A549 (cell line): ENCODE measurements around the gene HOXB5. TPM values are rescaled to one million over a fixed set of nuclear protein-coding genes. Genes with fewer than 3 reads are reported as not detected.

Source experiments
- ATAC-seq, 2 experiments: fragments of 200-7000 bp in 1 of 2; fragments of >200 bp in 1 of 2; cut with Nextera tagmentation in 1 of 2; cut with Tn5 transposase in 1 of 2; 3 replicates each; pipeline versions ENCODE4 v1.8.0 to v1.9.1; 2018 to 2020; ENCODE audit warnings: mild to moderate bottlenecking in 1 of 2, moderate library complexity in 1 of 2
- CTCF ChIA-PET: fragments of 300-600 bp; sonication (Branson Sonifier 250); formaldehyde crosslinking; extraction: SDS; loops from one replicate; lab custom pipeline; 2021; ENCODE audit warnings: antibody characterized with exemption, inconsistent platforms; lab: Yijun Ruan, JAX
- POLR2A ChIA-PET: fragments of 350-600 bp; formaldehyde crosslinking; extraction: SDS; loops from one replicate; lab custom pipeline; 2021; ENCODE audit warnings: antibody characterized with exemption, inconsistent platforms; lab: Yijun Ruan, JAX
- DNase-seq, 2 experiments: peaks; one replicate each; pipeline versions ENCODE4 v3.0.0 to v3.0.0-alpha.2; 2011 to 2016; ENCODE audit warnings: low read depth in 1 of 2, low spot score in 1 of 2
- FAIRE-seq: peaks from 2 replicates; lab custom pipeline; 2011; peaks lifted over from hg19 to GRCh38; lab: Jason Lieb, UNC
- H3K27ac ChIP-seq, 2 experiments: fragments of >200 bp; sonication (Bioruptor Twin); formaldehyde crosslinking; 3 replicates each; pipeline ENCODE4 v1.5.1; 2016 to 2017
- H3K4me1 ChIP-seq: fragments of >200 bp; sonication (Bioruptor Twin); formaldehyde crosslinking; 3 replicates; pipeline ENCODE4 v1.6.1; 2016
- H3K4me2 ChIP-seq: fragments of >200 bp; sonication (Bioruptor Twin); formaldehyde crosslinking; 3 replicates; pipeline ENCODE4 v1.6.1; 2016
- H3K4me3 ChIP-seq: fragments of >200 bp; sonication (Bioruptor Twin); formaldehyde crosslinking; 3 replicates; pipeline ENCODE4 v1.5.1; 2016
- H3K9me3 ChIP-seq: fragments of >200 bp; sonication (Bioruptor Twin); formaldehyde crosslinking; 3 replicates; pipeline ENCODE4 v1.6.1; 2016
- BCL3 ChIP-seq: fragments of >200 bp; sonication (Bioruptor Twin); formaldehyde crosslinking; IDR thresholded peaks from 3 replicates; pipeline ENCODE4 v1.6.1; 2016
- BHLHE40 ChIP-seq: IDR thresholded peaks from 2 replicates; pipeline ENCODE4 v1.6.1; 2012; ENCODE audit warnings: low read depth, low read length, inconsistent platforms
- CBX8 ChIP-seq: fragments of 200-600 bp; sonication (generic); IDR thresholded peaks from 2 replicates; pipeline ENCODE4 v1.6.1; 2016
- CHD2 ChIP-seq: fragments of 150-350 bp; IDR thresholded peaks from 2 replicates; pipeline ENCODE4 v1.6.1; 2014; ENCODE audit warnings: low read length; ENCODE audit not compliant: partially characterized antibody
- EHF ChIP-seq: fragments of 250-450 bp; sonication (Bioruptor Pico); IDR thresholded peaks from 2 replicates; pipeline ENCODE4 v1.5.0; 2020; ENCODE audit warnings: mild to moderate bottlenecking
- ELK1 ChIP-seq: fragments of 150-350 bp; IDR thresholded peaks from 2 replicates; pipeline ENCODE4 v1.6.1; 2014; ENCODE audit warnings: low read depth, mild to moderate bottlenecking, low read length
- EP300 ChIP-seq, 2 experiments: fragments of >200 bp; sonication (Bioruptor Twin); formaldehyde crosslinking; IDR thresholded peaks; 2 replicates in 1 of 2; 3 replicates in 1 of 2; pipeline ENCODE4 v1.6.1; 2016 to 2017
- ESRRA ChIP-seq: fragments of 150-350 bp; IDR thresholded peaks from 2 replicates; pipeline ENCODE4 v1.6.1; 2014; ENCODE audit warnings: mild to moderate bottlenecking, low read length, borderline replicate concordance
- HES2 ChIP-seq: fragments of >200 bp; sonication (Bioruptor Twin); formaldehyde crosslinking; IDR thresholded peaks from 2 replicates; pipeline ENCODE4 v1.6.1; 2016
- HEYL ChIP-seq: fragments of 250-450 bp; sonication (Bioruptor Pico); IDR thresholded peaks from 2 replicates; pipeline ENCODE4 v1.8.0; 2021; ENCODE audit warnings: mild to moderate bottlenecking, moderate library complexity
- HMGXB4 ChIP-seq: fragments of 250-450 bp; sonication (Bioruptor Pico); IDR thresholded peaks from 2 replicates; pipeline ENCODE4 v1.5.0; 2021; ENCODE audit warnings: mild to moderate bottlenecking, moderate library complexity, borderline replicate concordance
- HOXA7 ChIP-seq: fragments of 250-450 bp; sonication (Bioruptor Pico); IDR thresholded peaks from 2 replicates; pipeline ENCODE4 v1.5.0; 2020; ENCODE audit warnings: mild to moderate bottlenecking, moderate library complexity
- HOXB13 ChIP-seq: fragments of 250-450 bp; sonication (Bioruptor Pico); IDR thresholded peaks from 2 replicates; pipeline ENCODE4 v1.5.0; 2020; ENCODE audit warnings: low read depth, mild to moderate bottlenecking, moderate library complexity
- HOXB5 ChIP-seq: fragments of 250-450 bp; sonication (Bioruptor Pico); IDR thresholded peaks from 2 replicates; pipeline ENCODE4 v1.5.0; 2020; ENCODE audit warnings: mild to moderate bottlenecking, moderate library complexity
- JUNB ChIP-seq: fragments of >200 bp; sonication (Bioruptor Twin); formaldehyde crosslinking; IDR thresholded peaks from 2 replicates; pipeline ENCODE4 v1.6.1; 2016
- KDM1A ChIP-seq: fragments of 200-600 bp; sonication (generic); IDR thresholded peaks from 2 replicates; pipeline ENCODE4 v1.6.1; 2016; ENCODE audit warnings: low read depth, mild to moderate bottlenecking
- KDM5A ChIP-seq: fragments of 200-600 bp; sonication (generic); IDR thresholded peaks from 2 replicates; pipeline ENCODE4 v1.6.1; 2016; ENCODE audit warnings: antibody characterized with exemption, mild to moderate bottlenecking
- NPAS2 ChIP-seq: fragments of 250-450 bp; sonication (Bioruptor Pico); IDR thresholded peaks from 2 replicates; pipeline ENCODE4 v1.8.0; 2022; ENCODE audit warnings: mild to moderate bottlenecking, moderate library complexity, borderline replicate concordance
- NR3C1 ChIP-seq: fragments of >200 bp; sonication (Bioruptor Twin); formaldehyde crosslinking; IDR thresholded peaks from 3 replicates; pipeline ENCODE4 v1.6.1; 2017
- RAD21 ChIP-seq, 2 experiments: fragments of >200 bp in 1 of 2; sonication (Bioruptor Twin) in 1 of 2; formaldehyde crosslinking in 1 of 2; IDR thresholded peaks in 1 of 2; conservative IDR thresholded peaks in 1 of 2; 2 replicates in 1 of 2; 3 replicates in 1 of 2; pipeline ENCODE4 v1.6.1; 2012 to 2018; ENCODE audit warnings: inconsistent platforms in 1 of 2
- RFX5 ChIP-seq: fragments of 450-650 bp; IDR thresholded peaks from 2 replicates; pipeline ENCODE4 v1.7.1; 2014; ENCODE audit warnings: antibody characterized with exemption, mild to moderate bottlenecking, moderate library complexity
- RNF2 ChIP-seq: fragments of 200-600 bp; sonication (generic); IDR thresholded peaks from 2 replicates; pipeline ENCODE4 v1.6.1; 2016; ENCODE audit warnings: low read depth, mild to moderate bottlenecking, antibody characterized with exemption, moderate library complexity, borderline replicate concordance
- SMC3 ChIP-seq: fragments of >200 bp; sonication (Bioruptor Twin); formaldehyde crosslinking; IDR thresholded peaks from 3 replicates; pipeline ENCODE4 v1.6.1; 2018; ENCODE audit warnings: inconsistent platforms
- TP53 ChIP-seq: fragments of 250-450 bp; sonication (Bioruptor Pico); IDR thresholded peaks from 2 replicates; pipeline ENCODE4 v1.5.0; 2021; ENCODE audit warnings: mild to moderate bottlenecking, moderate library complexity
- USF2 ChIP-seq: fragments of 450-650 bp; IDR thresholded peaks from 2 replicates; pipeline ENCODE4 v1.6.1; 2014; ENCODE audit warnings: antibody characterized with exemption
- ZC3H11A ChIP-seq: fragments of 450-650 bp; IDR thresholded peaks from 2 replicates; pipeline ENCODE4 v1.6.1; 2014; ENCODE audit warnings: antibody characterized with exemption, mild to moderate bottlenecking
- ZFP36 ChIP-seq: fragments of 450-650 bp; IDR thresholded peaks from 2 replicates; pipeline ENCODE4 v1.6.1; 2014; ENCODE audit warnings: borderline replicate concordance; ENCODE audit not compliant: partially characterized antibody
- WGBS: methylation state at CpG from one replicate; pipeline ENCODE4 v1.1.6; 2017; ENCODE audit errors: missing lambda C conversion rate; 5-methylcytosine and 5-hydroxymethylcytosine counted together
- polyA plus RNA-seq, 4 experiments: library from polyadenylated mRNA; depleted of rRNA in 3 of 4; stranded (reverse); fragments of >200 nt; fragmentation: RNase III in 1 of 4; extraction: RNeasy Plus Mini Kit Qiagen cat#74134 plus additional on column Dnase treatment in 1 of 4; gene quantifications; 2 replicates in 3 of 4; 3 replicates in 1 of 4; pipeline ENCODE4 v1.2.3, GENCODE V29; 2011 to 2017

Gene HOXB5
- polyA plus RNA-seq, 2 of the 4 experiments (the other 2 are of a cell fraction), result 2.5 to 3.0 TPM

GRCh38 chr17:48549281-48549630 is 44.3 kb downstream of the HOXB5 start (continued):
- TF ChIP-seq ZFP36, result no peak
- no peak for TF ChIP-seq BHLHE40
- no peak for TF ChIP-seq USF2

- Histone ChIP-seq H3K27ac (no peak overlapping the region), H3K4me3 (no peak overlapping the region), H3K4me2 (no peak overlapping the region), H3K4me1 (peaks cover 22% of the 10 kb centered on the region), H3K9me3 (no peaks in the 10 kb centered on the region)
- ATAC-seq, result no peak
- no peak for TF ChIP-seq CHD2
- no peak for TF ChIP-seq ESRRA
- no peak for TF ChIP-seq SMC3
- TF ChIP-seq NPAS2 (CRISPR knock-in tag), result no peak
- no peak for TF ChIP-seq JUNB
- TF ChIP-seq HOXB5, result no peak
- TF ChIP-seq ZC3H11A, result no peak
- TF ChIP-seq CBX8, result no peak
- no peak for TF ChIP-seq KDM5A
- no peak for TF ChIP-seq TP53 (CRISPR knock-in tag)
- DNase-seq, result no peak
- WGBS, result 88% methylated on average over 6 of the region's 6 CpGs
- CTCF ChIA-PET, result interaction anchor here (0.6 to 2.5 kb wide), 3 partner anchors 56 to 469 kb away, joined by 3 to 13 read pairs (median 4); no protein-coding TSS in a partner anchor
- POLR2A ChIA-PET, result no interaction called here
- no peak for FAIRE-seq
These were observed 44.9 kb downstream of the HOXB5 start for GRCh38 chr17:48548523-48549280.

- peaks cover 14% of the 10 kb centered on the region for H3K4me1 ChIP-seq
- FAIRE-seq (no peak), ATAC-seq (no peak), DNase-seq (no peak)
- H3K4me2 ChIP-seq, result no peak overlapping the region
- TF ChIP-seq EP300 (IDR thresholded peaks at IDR 0.05) (no peak), JUNB (no peak), ELK1 (no peak), ESRRA (no peak), HOXA7 (CRISPR knock-in tag) (no peak), BHLHE40 (no peak), NR3C1 (no peak), RFX5 (no peak), HOXB13 (CRISPR knock-in tag) (no peak), HMGXB4 (no peak), EHF (CRISPR knock-in tag) (no peak), RAD21 (conservative IDR thresholded peaks at IDR 0.05 in 1 of 2, IDR thresholded peaks at IDR 0.05 in 1 of 2) (no peak), RNF2 (no peak), HEYL (no peak), BCL3 (no peak), KDM1A (no peak), NPAS2 (CRISPR knock-in tag) (no peak), HES2 (no peak)
- 95% methylated on average over 24 of the region's 24 CpGs for WGBS
- no peak overlapping the region for H3K27ac ChIP-seq
- POLR2A ChIA-PET, result interaction anchor here (1.4 kb wide), 1 partner anchor 7 kb away, joined by 3 read pairs; no protein-coding TSS in a partner anchor
- no peaks in the 10 kb centered on the region for H3K9me3 ChIP-seq
- no peak overlapping the region for H3K4me3 ChIP-seq
- CTCF ChIA-PET, result interaction anchor here (1.1 to 2.5 kb wide), 5 partner anchors 12 to 332 kb away, joined by 3 to 13 read pairs (median 5); partner anchors contain the start of gene HOXB5
These were observed 45.6 kb downstream of the HOXB5 start for GRCh38 chr17:48547808-48548522.
